Right atrium auricular region (tissue), 2 donors: ENCODE data around the gene SYTL5. TPM values are rescaled to one million over a fixed set of nuclear protein-coding genes. Genes with fewer than 3 reads are reported as not detected.
"Not testable (repeated sequence)": the region's sequence is repeated elsewhere in the genome, so short reads cannot be mapped to it uniquely, and the experiment has no call there.

Source experiments
- DNase-seq: peaks from one replicate; pipeline ENCODE4 v3.0.0-alpha.2; 2019; ENCODE audit warnings: low spot score
- H3K27ac ChIP-seq, 2 donors: fragments of 200-600 bp; sonication (generic); 1 replicate in 1 of 2; 2 replicates in 1 of 2; pipeline ENCODE4 v1.5.1; 2016 to 2019
- H3K27me3 ChIP-seq, 2 donors: fragments of 200-600 bp; sonication (generic); one replicate each; pipeline versions ENCODE4 v1.5.1 to v1.6.0; 2017 to 2019
- H3K36me3 ChIP-seq: fragments of 200-600 bp; sonication (generic); one replicate; pipeline ENCODE4 v1.5.1; 2016
- H3K4me1 ChIP-seq, 2 donors: fragments of 200-600 bp; sonication (generic); one replicate each; pipeline versions ENCODE4 v1.5.1 to v1.6.0; 2017 to 2019
- H3K4me3 ChIP-seq, 2 donors: fragments of 200-600 bp; sonication (generic); 1 replicate in 1 of 2; 2 replicates in 1 of 2; pipeline ENCODE4 v1.5.1; 2017 to 2019; ENCODE audit warnings: mild to moderate bottlenecking in 1 of 2, moderate library complexity in 1 of 2
- H3K9me3 ChIP-seq, 2 donors: fragments of 200-600 bp; sonication (generic); one replicate each; pipeline ENCODE4 v1.5.1; 2019
- CTCF ChIP-seq, 2 donors: fragments of 200-600 bp; sonication (generic); IDR thresholded peaks; one replicate each; pipeline ENCODE4 v1.5.1; 2019; ENCODE audit warnings: antibody characterized with exemption in 2 of 2
- total RNA-seq, 2 donors: library from RNA; depleted of rRNA; stranded (reverse); fragments of >200 nt; gene quantifications; one replicate each; pipeline ENCODE4 v1.1.0, GENCODE V29; 2016

Gene SYTL5
- total RNA-seq, 2 donors from 2014 or later: 0.39 TPM; not detected in 1

- Histone ChIP-seq H3K4me1 (no peaks in the 10 kb centered on the region), H3K27ac (no peak overlapping the region), H3K9me3 (no peaks in the 10 kb centered on the region), H3K27me3 (peaks cover 0 to 5% of the 10 kb centered on the region in 2 donors), H3K4me3 (no peak overlapping the region), H3K36me3 (no peaks in the 10 kb centered on the region)
- TF ChIP-seq CTCF (IDR thresholded peaks at IDR 0.05): no peak
- DNase-seq: no peak
Measured at GRCh38 chrX:37975421-37975820, 30.9 kb upstream of the SYTL5 start.

- H3K36me3 ChIP-seq: no peaks in the 10 kb centered on the region
- peaks cover 0 to 5% of the 10 kb centered on the region in 2 donors for H3K27me3 ChIP-seq
- no peaks in the 10 kb centered on the region for H3K9me3 ChIP-seq
- DNase-seq: no peak
- H3K27ac ChIP-seq: no peak overlapping the region
- no peak for TF ChIP-seq CTCF (IDR thresholded peaks at IDR 0.05)
- no peak overlapping the region for H3K4me3 ChIP-seq
- H3K4me1 ChIP-seq: no peaks in the 10 kb centered on the region
Measured at GRCh38 chrX:37976153-37976552, 30.2 kb upstream of the SYTL5 start.

GRCh38 chrX:37984880-37985279 is 21.5 kb upstream of the SYTL5 start:
- Histone ChIP-seq H3K36me3 (no peaks in the 10 kb centered on the region), H3K4me1 (no peaks in the 10 kb centered on the region), H3K27me3 (no peaks in the 10 kb centered on the region), H3K4me3 (no peak overlapping the region), H3K27ac (no peak overlapping the region), H3K9me3 (peaks cover 0 to 9% of the 10 kb centered on the region in 2 donors)
- DNase-seq: no peak
- TF ChIP-seq CTCF (IDR thresholded peaks at IDR 0.05): no peak

- DNase-seq: no peak
Measured at GRCh38 chrX:37986893-37987292, 19.5 kb upstream of the SYTL5 start.

GRCh38 chrX:37989304-37989703 is 17.0 kb upstream of the SYTL5 start:
- TF ChIP-seq CTCF (IDR thresholded peaks at IDR 0.05): no peak
- H3K4me3 ChIP-seq: no peak overlapping the region
- no peaks in the 10 kb centered on the region for H3K4me1 ChIP-seq
- no peak overlapping the region for H3K27ac ChIP-seq
- no peak for DNase-seq
- no peaks in the 10 kb centered on the region for H3K9me3 ChIP-seq
- H3K36me3 ChIP-seq: no peaks in the 10 kb centered on the region
- H3K27me3 ChIP-seq: no peaks in the 10 kb centered on the region

More at GRCh38 chrX:37986893-37987292, 19.5 kb upstream of the SYTL5 start:
- H3K9me3 ChIP-seq: peaks cover 0 to 7% of the 10 kb centered on the region in 2 donors
- no peaks in the 10 kb centered on the region for H3K27me3 ChIP-seq
- no peaks in the 10 kb centered on the region for H3K4me1 ChIP-seq
- no peaks in the 10 kb centered on the region for H3K36me3 ChIP-seq
- H3K27ac ChIP-seq: no peak overlapping the region
- TF ChIP-seq CTCF (IDR thresholded peaks at IDR 0.05): no peak
- no peak overlapping the region for H3K4me3 ChIP-seq

GRCh38 chrX:37991303-37991702 is 15.1 kb upstream of the SYTL5 start:
- H3K4me1 ChIP-seq, H3K36me3 ChIP-seq, H3K9me3 ChIP-seq, H3K27ac ChIP-seq, H3K4me3 ChIP-seq, H3K27me3 ChIP-seq, DNase-seq: not testable (repeated sequence)
